Hematopoietic multipotent progenitor cell treated with erythropoietin and hydrocortisone succinate and interleukin-3 and kit ligand, for 4 days (in vitro differentiated cells): Measurements from ENCODE around the gene KRT2.
A peak's percentile ranks its signal among the peaks of the same experiment; 100 is the strongest.

Source experiments
- DNase-seq: peaks from one replicate; pipeline ENCODE4 v3.0.0-alpha.2; 2015

KRT2 gene

GRCh38 chr12:52651726-52652261 is at the start of gene KRT2:
KRT2 (minus strand) TSS chr12:52652211; CDS start chr12:52652142, 69 bp downstream.
- DNase-seq, result no peak

DNA sequence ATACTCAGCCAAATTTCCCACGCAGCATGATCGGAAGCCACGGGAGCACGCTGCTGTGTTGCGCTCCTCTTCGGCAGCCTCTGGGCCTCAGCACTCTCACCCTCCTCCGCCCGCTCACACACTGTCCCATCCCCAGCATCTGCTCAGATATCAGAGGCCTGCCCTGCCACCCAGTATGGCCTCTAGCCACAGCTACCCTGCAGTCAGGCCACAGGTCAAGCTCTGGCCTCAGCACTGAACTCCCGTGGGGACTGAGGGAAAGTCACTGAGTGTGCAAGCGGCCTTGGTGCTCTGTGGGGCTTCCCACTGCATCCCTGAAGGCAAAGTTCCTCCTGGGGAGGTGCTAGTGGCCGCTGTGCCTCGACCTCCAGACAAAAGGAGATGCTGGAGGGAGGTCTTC is 49.3 kb upstream of the KRT2 start:
- no peak for DNase-seq

DNA sequence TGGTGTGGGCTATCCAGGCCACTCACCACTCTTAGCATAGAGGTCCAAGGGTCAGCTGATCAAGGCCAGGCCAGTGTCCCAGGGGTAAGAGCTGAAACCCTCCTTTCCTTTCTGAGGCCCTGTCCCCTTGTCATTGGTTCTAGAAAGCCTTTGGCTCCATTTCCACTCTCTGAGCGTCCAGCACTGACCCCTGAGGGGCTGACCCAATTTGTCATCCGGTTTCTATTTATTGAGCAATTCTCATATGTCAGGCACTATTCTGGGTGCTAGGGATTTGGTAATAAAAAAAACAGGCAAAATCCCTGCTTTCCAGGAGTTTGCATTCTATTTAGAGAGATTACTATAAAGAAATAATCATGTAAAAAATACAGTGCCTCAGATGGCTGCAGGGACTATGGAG is 47.9 kb upstream of the KRT2 start:
- DNase-seq, result no peak

GRCh38 chr12:52699373-52699772 is 47.4 kb upstream of the KRT2 start:
- DNase-seq, result no peak

GRCh38 chr12:52698651-52699340 is 46.8 kb upstream of the KRT2 start:
- DNase-seq, result no peak

GRCh38 chr12:52697058-52697582 is 45.1 kb upstream of the KRT2 start:
- DNase-seq, result no peak

GRCh38 chr12:52696588-52696987 is 44.6 kb upstream of the KRT2 start:
- no peak for DNase-seq

DNA sequence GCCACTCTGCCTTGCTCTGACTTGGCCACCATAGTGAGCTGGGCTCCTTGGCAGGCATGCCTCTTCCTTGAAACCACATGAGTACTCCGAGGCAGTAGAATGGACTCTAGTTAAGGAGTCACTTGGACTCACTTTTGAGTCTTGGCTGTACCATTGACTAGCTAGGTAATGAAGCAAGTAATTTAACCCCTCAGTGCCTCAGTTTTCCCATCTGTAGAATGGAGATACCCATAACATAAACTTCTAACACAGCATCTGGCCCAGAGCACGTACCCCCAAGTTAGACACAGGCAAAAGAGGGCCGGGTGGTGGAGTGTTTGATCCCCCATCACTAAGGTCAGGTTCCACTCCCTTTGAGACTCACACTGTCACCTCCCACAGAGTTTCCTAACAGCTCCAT is 43.0 kb upstream of the KRT2 start:
- DNase-seq, result no peak

DNA sequence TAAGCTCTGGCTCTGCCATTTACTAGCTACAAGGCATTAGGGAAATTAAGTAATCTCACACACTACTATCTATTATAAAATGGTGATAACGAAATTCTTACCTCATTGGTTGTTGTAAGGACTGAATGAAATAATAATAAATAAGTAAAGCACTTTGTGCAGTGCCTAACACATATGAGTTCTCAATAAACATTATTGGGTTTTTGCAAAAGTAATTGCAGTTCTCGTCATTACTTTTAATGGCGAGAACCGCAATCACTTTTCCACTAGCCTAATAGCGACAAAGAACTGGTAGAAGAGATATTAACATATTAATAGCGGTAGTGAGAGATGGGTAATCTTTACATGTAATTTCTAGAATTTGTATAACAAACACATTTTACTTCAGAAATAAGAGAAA is 42.1 kb upstream of the KRT2 start:
- DNase-seq, result no peak

DNA sequence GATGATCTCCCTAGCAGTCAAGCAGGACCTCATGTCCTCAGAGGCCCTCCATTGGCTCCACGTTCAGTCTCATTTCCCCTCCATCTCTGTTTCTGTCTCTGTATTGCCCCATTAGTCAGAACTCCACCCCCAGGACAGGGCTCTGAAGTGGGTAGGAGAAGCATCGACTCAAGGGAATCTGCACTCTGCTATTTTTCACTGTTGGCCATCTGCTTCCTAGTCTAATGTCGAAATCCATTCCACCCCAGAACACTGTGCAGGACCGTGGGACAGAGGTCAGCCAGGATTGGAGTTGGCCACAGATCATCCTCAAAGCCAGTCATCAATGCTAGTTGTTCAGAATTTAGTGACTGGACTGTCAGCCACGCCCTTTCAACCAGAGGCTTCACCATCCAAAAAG is 41.2 kb upstream of the KRT2 start:
- no peak for DNase-seq

DNA sequence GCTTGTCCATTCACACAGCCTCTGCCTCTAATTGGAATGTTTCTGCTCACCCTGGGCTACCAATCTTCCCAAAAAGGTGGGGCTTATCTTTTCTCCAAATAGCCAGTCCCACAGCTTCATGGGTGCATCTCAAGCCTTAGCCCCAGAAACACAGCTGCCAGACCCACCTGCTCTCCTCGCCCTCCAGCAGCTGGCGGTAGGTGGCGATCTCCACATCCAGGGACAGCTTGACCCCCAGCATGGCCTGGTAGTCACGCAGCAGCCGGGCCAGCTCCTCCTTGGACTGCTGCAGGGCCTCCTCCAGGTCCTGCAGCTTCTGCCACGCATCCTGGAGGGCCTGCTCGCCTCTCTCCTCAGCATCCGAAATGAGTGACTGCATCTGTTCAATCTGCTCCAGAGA is 40.2 kb upstream of the KRT2 start:
- no peak for DNase-seq

GRCh38 chr12:52691841-52692150 is 39.8 kb upstream of the KRT2 start:
- no peak for DNase-seq

- DNase-seq, result peak; percentile 49
Observed at GRCh38 chr12:52691076-52691840, 39.2 kb upstream of the KRT2 start.

DNA sequence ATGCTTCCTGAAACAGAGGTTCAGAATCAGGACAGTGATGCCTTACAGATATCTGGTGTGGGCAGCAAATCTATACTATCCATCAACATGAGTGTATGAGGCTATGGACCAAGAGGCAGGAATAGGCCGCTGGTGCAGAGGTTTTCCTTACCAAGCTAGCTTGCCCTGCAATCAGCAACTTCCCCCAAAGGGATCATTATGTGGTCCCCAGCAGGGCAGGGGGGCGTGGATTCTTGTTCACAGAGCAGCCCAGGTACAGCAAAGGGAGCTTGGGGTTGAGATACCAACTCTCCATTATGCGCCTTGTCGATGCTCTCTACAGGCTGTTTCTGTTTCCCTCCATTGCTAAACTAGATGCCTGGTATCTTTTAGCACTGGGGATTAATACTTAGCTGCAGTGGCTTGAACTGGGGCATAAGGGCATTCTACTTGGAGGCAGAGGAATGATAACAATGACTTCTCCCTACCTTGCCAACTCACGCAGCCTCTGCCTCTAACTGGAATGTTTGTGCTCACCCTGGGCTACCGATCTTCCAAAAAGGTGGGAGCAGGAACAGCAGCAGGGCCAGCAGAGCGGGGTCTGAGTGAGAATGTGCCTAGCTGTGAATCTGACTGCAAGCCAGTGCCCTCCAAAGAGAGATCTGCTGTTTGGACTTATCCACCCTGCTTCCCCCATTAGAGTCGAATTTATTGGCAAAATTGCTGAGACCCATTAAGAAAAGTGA is 38.5 kb upstream of the KRT2 start:
- DNase-seq, result no peak

GRCh38 chr12:52689936-52690335 is 37.9 kb upstream of the KRT2 start:
- DNase-seq, result no peak

DNA sequence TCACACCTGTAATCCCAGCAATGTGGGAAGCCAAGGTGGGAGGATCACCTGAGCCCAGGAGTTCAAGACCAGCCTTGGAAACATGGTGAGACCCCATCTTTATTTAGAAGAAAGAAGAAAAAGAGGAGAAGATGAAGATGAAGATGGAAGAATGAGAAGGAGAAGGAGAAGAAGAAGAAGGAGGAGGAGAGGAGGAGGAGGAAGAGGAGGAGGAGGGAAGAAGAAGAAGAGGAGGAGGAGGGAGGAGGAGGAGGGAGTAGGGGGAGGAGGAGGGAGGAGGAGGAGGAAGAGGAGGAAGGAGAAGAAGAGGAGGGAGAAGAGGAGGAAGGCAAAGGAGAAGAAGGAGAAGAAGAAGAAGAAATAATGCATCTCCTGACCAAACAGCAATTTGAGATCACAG is 37.2 kb upstream of the KRT2 start:
- no peak for DNase-seq

DNA sequence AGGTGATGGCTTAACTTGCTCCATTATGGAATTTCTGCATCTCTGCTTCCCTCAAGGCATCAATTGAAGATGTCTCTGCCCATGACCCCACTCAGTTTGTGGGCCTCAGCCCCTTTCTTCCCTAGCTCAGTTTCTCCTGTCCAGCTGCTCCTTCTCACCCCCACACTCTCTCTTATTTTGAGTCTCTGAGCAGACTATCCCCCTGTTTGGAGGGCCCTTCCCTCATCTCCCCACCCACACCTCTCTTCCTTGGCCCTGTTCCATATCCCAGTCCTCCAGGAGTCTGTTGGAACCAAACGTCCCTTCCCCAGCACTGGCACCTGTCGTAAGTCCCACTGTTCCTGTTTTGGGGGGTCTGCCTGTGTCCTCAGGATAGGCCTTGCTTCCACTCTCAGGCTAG is 36.5 kb upstream of the KRT2 start:
- DNase-seq, result no peak

DNA sequence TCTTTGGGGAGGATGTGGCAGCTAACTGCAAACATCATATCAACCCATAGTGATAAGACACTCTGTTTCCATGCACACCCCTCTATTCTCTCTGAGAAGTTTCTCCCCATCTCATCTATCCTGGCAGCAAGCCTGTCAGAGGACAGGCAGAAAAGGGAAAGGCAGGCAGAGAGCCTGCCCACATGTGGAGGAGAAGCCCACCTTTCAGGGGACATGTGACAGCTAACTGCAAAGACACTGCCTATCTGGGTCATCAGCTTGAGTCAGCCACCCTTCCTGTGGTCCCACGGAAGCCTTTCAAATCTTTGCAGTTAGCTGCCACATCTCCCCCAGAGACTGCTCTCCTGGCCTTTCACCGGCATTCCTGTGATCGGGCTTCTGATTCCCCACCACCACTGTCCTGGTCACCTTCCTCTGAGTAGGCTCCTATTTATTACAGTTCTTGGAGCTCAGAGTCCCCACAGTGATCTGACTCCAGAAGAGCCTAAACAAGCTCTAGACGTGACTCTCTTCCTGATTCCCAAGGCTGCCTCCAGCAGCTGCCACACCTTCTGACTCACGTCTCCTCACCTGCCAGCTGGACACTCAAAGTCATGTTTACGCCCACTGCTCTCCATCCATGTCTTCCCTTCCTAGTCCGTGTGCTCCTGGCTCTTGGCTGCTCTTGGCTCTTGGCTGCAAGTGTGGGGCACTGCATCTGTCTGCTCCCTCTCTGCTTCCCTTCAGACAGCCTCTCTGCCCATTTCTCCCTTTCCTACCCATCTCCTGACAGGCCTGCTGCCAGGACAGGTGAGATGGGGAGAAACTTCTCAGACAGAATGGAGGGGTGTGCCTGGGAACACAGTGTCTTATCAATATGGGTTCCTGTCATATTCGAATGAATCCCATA is 35.7 kb upstream of the KRT2 start:
- peak; percentile 51 for DNase-seq

- DNase-seq, result no peak
Observed at GRCh38 chr12:52686756-52687487, 34.9 kb upstream of the KRT2 start.

GRCh38 chr12:52686063-52686462 is 34.1 kb upstream of the KRT2 start:
- DNase-seq, result no peak

DNA sequence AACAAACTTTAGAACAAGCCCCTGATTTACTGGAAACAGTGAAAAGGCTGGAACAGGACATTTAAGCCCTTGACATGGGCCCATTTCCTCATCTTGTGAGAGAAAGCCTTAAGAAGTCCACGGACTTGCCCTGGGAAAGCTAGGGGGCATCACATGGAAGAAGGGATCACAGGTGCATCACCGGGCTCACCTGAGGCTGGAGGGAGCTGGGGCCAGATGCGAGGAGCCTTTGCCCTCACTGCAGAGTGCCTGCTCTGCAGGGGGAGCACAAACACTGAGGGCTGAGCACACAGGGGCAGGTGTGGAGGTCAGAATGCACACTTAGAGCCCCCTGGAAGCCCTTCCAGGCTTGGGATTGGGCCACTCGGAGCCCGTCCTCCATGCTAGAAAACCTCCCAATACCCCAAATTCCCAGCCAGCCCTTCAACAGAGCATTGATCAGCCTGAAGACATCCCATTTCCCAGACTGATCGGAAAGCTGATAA is 33.4 kb upstream of the KRT2 start:
- no peak for DNase-seq

- DNase-seq, result no peak
Observed at GRCh38 chr12:52684431-52684830, 32.4 kb upstream of the KRT2 start.
